T-helper 2 cell treated with Interferon-gamma antibody and Interleukin-4, amounts not matched to agents 100 ng/mL and 5 ng/mL, for 36 hours (primary cell): ENCODE results near the gene CYS1. TPM values are rescaled to one million over a fixed set of nuclear protein-coding genes. Genes with fewer than 3 reads are reported as not detected.

Experiments
- intact Hi-C: fragments of 100-400 bp; cut with micrococcal nuclease; formaldehyde crosslinking; loops from one replicate; pipeline ENCODE4 v1.15.1; 2023
- total RNA-seq: library from RNA; stranded (reverse); gene quantifications from 2 replicates; pipeline ENCODE4 v1.2.3, GENCODE V29; 2022

Gene CYS1
- total RNA-seq, 1 donor from 2014 or later: 0.70 TPM

GRCh38 chr2:10073706-10074105, 6.5 kb downstream of the CYS1 start:
- intact Hi-C loops: loop anchor here (5.0 kb wide), 1 partner anchor 594 kb away; no protein-coding TSS in a partner anchor

GRCh38 chr2:10072656-10073480, 7.3 kb downstream of the CYS1 start:
- intact Hi-C loops: loop anchor here (1.0 to 5.0 kb wide), 5 partner anchors 24 to 594 kb away; no protein-coding TSS in a partner anchor

GRCh38 chr2:10071595-10071994, 8.6 kb downstream of the CYS1 start:
- intact Hi-C loops: loop anchor here (5.0 kb wide), 1 partner anchor 596 kb away; no protein-coding TSS in a partner anchor

- intact Hi-C loops: loop anchor here (5.0 kb wide), 1 partner anchor 596 kb away; no protein-coding TSS in a partner anchor
These were observed 9.0 kb downstream of the CYS1 start for GRCh38 chr2:10071176-10071575.

DNA sequence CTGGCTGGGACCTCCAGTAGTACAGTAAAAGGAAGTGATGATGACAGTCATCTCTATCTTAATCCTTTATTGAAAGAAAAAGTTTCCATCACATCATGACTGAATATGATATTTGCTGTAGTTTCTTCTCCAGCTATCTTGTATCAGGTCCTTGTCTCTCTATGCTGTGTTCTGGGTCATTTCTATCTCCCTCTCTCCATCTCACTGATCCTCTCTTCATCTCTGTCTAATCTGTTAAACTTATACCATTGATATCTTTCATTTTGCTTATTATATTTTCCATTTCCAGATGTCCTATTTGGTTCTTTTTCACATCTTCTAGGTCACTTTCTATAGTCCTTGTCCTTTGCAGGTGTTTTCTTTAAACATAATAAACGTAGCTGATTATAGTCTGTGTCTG, 12.3 kb downstream of the CYS1 start:
- intact Hi-C loops: no loop called here

DNA sequence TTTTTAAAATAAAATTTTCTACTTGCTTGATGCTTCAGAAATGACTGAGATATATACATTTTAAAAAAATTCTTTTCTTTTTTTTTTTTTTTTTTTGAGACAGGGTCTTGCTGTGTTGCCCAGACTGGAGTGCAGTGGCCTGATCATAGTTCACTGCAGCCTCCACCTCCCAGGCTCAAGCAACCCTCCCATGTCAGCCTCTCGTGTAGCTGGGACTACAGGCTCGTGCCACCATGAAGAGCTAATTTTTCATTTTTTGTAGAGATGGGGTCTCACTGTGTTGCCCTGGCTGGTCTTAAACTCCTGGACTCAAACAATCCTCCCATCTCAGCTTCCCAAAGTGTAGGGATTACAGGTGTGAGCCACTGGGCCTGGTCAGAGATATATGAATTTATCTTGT, 12.9 kb downstream of the CYS1 start:
- intact Hi-C loops: no loop called here

- intact Hi-C loops: no loop called here
These were observed 14.5 kb downstream of the CYS1 start for GRCh38 chr2:10065773-10066055.

- intact Hi-C loops: no loop called here
These were observed 15.1 kb downstream of the CYS1 start for GRCh38 chr2:10064932-10065772.

GRCh38 chr2:10063566-10063965, 16.6 kb downstream of the CYS1 start:
- intact Hi-C loops: no loop called here

DNA sequence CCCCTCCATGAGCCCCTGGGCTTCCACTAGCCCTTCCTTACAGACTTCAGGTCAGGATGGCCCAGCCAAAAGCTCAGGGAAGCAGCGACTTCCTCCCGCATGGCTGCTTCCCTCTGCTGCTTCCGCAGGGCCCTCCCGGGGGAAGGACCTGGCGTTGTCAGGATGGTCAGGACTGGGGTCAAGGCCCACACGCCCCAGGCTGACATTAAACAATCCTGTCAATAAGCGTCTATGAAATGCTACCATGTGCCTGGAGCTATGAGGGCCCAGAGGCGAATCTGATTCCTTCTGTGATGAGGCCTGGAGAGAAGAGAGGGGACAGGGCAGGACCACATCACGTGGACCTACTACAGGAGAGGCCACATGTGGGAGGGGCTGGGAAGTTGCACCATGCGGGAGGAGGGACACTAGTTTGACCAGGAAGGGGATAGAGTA, 17.3 kb downstream of the CYS1 start:
- intact Hi-C loops: no loop called here

DNA sequence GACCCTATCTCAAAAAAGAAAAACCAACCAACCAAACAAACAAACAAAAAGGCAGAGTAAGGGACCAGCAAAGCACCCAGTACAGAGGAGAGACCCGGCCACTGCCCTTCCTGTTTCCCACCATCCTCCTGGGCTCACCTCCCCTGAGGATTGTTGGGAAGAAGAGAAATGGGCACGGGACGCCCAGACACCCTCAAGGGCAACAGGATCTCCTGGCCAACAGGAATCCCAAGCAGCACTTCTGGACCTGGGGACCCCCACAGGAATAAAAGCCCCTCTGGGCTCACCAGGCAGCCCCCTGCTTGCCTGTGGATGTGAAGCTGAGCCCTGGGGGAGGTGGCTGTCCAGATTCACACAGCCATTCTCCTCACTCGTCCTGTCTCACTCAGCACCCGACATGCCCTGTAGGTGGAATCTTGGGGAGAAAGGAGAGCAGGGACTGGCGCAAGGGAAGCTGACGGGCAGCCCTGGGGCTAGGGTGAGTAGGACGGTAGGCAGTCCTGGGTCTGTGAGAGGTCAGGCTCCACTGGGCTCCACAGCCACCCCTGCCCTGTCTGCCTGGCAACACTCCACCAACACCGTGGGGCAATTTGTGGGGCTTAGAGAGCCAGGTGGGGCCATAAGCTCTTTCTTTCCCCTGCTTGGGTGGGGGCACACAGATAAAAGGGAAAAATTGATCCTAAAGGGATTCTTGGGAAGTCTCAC, 18.8 kb downstream of the CYS1 start:
- intact Hi-C loops: no loop called here

GRCh38 chr2:10059552-10060335, 20.5 kb downstream of the CYS1 start:
- intact Hi-C loops: no loop called here

DNA sequence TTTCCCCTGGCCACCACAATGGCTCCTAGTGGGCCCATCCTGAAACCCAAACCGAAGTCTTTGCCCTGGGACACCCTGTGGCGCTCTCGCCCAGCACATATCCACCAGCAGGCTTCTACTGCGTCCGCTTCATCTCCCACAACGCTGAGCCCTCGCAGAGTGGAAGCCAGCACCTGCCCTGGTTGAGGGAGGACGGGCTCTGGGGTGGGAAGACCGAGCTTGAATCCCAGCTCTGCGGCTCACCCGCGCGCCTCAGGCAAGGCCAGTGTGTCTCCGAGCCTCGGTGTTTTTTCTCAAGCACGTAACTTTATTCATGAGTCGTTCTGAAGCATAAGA, 21.2 kb downstream of the CYS1 start:
- intact Hi-C loops: no loop called here

DNA sequence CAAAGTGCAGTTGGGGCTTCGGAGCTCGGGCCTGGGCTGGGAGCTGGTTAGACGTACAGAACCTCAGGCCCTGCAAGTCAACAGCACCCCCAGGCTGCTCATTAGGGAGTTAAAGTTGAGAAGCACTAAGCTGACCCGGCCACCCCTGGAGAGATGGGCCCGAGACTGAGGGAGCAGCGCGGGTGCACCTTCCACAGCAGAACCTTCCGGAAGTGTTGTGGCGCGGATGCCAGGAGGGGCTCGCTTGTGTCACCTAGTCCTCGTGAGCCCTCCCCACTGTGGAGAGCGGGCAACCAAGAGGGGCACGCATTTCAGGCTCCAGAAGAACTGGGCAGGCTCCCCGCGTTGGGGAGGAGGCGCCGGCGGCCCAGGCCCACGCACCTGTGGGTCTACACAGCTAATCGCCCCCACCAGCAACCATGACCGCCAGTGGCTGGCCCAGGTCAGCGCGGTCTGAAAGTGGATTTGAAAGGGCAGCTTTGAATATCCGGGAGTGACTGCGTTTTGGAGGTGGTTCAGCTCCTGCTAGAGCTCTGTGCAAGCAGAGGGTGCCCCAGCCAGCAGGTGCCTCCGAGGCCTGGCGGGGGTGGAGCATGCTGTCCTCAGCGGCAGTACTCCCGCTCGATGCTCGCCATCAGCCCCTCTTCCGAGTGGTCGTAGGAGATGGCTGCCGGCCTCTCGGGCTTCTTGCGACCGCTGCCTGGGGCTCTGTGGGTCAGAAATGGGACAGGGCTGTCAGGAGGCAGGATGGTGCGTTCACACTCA, 21.8 kb downstream of the CYS1 start:
- intact Hi-C loops: no loop called here

GRCh38 chr2:10057231-10058107, 22.7 kb downstream of the CYS1 start:
- intact Hi-C loops: no loop called here

- intact Hi-C loops: no loop called here
These were observed 23.8 kb downstream of the CYS1 start for GRCh38 chr2:10056439-10056838.

DNA sequence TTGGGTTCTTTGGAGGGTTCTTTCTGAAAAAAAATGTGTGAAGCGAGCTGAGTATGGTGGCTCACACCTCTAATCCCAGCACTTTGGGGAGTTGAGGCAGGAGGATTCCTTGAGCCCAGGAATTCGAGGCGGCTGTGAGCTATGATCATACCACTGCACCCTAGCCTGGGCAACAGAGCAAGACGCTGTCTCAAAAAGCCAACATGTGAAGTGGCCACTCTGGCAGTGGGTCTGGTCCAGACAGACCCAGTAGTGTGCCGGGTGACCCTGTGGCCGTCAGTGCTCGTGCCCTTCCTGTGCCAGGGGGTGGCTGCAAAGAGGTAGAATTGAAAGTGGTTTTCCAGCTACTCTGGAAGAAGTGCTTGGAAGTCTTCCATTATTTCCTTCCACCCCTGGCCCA, 25.2 kb downstream of the CYS1 start:
- intact Hi-C loops: no loop called here

- intact Hi-C loops: no loop called here
These were observed 25.8 kb downstream of the CYS1 start for GRCh38 chr2:10054424-10054823.

DNA sequence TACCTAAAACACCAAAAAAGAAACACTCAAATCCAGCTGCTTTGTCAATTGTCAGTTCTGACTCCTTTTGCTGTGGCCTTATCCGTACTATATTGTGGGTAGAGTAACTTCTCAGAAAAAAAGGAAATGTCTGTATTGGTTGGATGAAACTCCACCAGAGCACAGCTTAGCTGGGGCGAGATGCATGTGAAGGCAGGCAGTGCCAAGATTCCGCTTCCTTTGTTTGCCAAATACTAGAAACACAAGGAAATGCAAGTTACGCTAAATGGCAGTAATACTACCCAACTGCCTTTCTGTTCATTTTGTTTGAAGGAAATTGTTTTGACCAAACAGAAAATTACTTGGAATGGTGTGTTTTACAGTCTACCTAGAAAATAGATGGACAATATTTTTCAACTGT, 26.9 kb downstream of the CYS1 start:
- intact Hi-C loops: no loop called here
